BJ (cell line): Measurements from ENCODE around the gene PMF1. TPM values are rescaled to one million over a fixed set of nuclear protein-coding genes. Genes with fewer than 3 reads are reported as not detected.

Experiments
- CTCF ChIA-PET: fragments of 350-600 bp; formaldehyde crosslinking; extraction: SDS; loops from one replicate; lab custom pipeline; 2021; ENCODE audit warnings: antibody characterized with exemption, inconsistent platforms; lab: Yijun Ruan, JAX
- POLR2A ChIA-PET: fragments of 300-600 bp; sonication (Branson Sonifier 250); formaldehyde crosslinking; extraction: SDS; loops from one replicate; lab custom pipeline; 2021; ENCODE audit warnings: antibody characterized with exemption; lab: Charles Lee
- DNase-seq: peaks from one replicate; pipeline ENCODE4 v3.0.0-alpha.2; 2011; ENCODE audit warnings: low read depth
- H3K27me3 ChIP-seq: 2 replicates; pipeline ENCODE4 v1.6.0; 2011; ENCODE audit warnings: low read length; ENCODE audit not compliant: control insufficient read depth, insufficient read depth
- H3K36me3 ChIP-seq: 2 replicates; pipeline ENCODE4 v1.5.1; 2011; ENCODE audit warnings: low read length; ENCODE audit not compliant: control insufficient read depth, insufficient read depth
- H3K4me3 ChIP-seq: 2 replicates; pipeline ENCODE4 v1.5.1; 2011; ENCODE audit warnings: low read depth, mild to moderate bottlenecking, control low read depth, low read length
- CTCF ChIP-seq: IDR thresholded peaks from 2 replicates; pipeline ENCODE4 v1.5.1; 2011; ENCODE audit warnings: low read depth, mild to moderate bottlenecking, control low read depth, inconsistent platforms, low read length, moderate library complexity; ENCODE audit not compliant: insufficient read depth
- polyA minus RNA-seq: library from RNA; depleted of rRNA, polyadenylated mRNA; stranded (reverse); fragments of >200 nt; gene quantifications from 2 replicates; pipeline ENCODE4 v1.2.3, GENCODE V29; 2011; rRNA and poly(A)+ RNA removed
- polyA plus RNA-seq: library from polyadenylated mRNA; depleted of rRNA; stranded (reverse); fragments of >200 nt; gene quantifications from 2 replicates; pipeline ENCODE4 v1.2.3, GENCODE V29; 2011; rRNA removed

PMF1 gene
- polyA plus RNA-seq (55.0 and 73.1 TPM in 2 replicates), polyA minus RNA-seq (11.3 and 11.8 TPM in 2 replicates)

GRCh38 chr1:156212833-156213643, at the start of gene PMF1:
Gene PMF1, plus strand, starts transcription at chr1:156213007. Its CDS starts 9 bp downstream, at chr1:156213016.
- no peak for TF ChIP-seq CTCF
- peak; percentile 83 for DNase-seq
- peaks cover 11% of the 10 kb centered on the region for H3K36me3 ChIP-seq

DNA sequence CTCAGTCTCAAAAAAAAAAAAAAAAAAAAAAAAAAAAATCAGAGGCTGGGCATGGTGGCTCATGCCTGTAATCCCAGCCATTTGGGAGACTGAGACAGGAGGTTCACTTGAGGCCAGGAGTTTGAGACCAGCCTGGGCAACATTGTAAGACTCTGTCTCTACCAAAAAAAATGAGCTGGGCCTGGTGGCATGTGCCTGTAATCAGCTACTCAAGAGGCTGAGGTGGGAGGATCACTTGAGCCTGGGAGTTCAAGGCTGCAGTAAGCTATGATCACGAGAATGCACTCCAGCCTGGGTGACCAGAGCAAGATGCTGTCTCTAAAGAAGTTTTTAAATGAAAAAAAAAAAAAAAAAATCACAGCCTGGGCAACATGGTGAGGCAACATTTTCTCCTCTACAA, 49.1 kb upstream of the PMF1 start:
- no peak for TF ChIP-seq CTCF
- Histone ChIP-seq H3K4me3 (no peak overlapping the region), H3K36me3 (no peaks in the 10 kb centered on the region), H3K27me3 (no peaks in the 10 kb centered on the region)
- ChIA-PET CTCF (interaction anchor here (1.6 to 3.1 kb wide), 2 partner anchors 61 to 67 kb away, joined by 5 to 9 read pairs; no protein-coding TSS in a partner anchor), POLR2A (no interaction called here)
- no peak for DNase-seq

More at GRCh38 chr1:156212833-156213643, at the start of gene PMF1:
- H3K27me3 ChIP-seq: no peaks in the 10 kb centered on the region
- peak within 1 kb of the TSS; percentile 47 for H3K4me3 ChIP-seq
- ChIA-PET CTCF (interaction anchor here (0.8 to 3.8 kb wide), 11 partner anchors 12 to 123 kb away, joined by 3 to 37 read pairs (median 4); no protein-coding TSS in a partner anchor), POLR2A (interaction anchor here (0.6 to 1.3 kb wide), 7 partner anchors 12 to 357 kb away, joined by 3 to 13 read pairs (median 3); partner anchors contain the start of genes SLC25A44 and SMG5)

DNA sequence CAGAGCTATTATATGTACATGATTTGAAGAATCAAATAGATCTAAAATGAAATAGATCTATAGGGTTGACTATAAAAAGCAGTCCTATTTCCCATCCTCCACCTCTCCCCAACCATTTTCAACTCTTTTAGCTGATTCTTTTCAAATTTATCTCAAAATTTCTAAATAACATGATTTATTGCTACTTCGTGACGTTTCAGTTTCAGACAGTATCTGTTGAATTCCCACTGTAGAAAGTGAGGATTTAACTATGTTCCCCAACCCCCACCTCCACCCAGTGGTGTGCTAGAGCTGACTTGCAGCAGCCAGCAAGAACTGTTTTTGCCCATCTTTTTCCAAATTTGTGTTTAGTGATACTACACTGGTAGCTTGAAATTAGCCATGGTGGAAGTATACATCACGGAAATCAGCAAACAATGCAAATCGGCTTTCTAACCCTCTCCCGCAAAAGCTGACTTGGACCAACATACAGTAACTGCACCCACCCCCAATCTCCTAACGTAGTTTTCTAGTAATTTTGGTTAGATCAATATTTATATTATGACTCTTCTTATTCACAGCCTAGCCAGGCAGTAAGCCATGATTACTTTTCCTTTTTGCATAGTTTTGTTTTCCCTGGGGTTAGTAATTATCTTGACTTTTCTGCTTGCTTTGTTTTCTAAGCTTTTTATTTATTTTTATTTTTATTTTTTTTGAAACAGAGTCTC, 48.5 kb upstream of the PMF1 start:
- ChIA-PET POLR2A (no interaction called here), CTCF (interaction anchor here (1.6 to 3.1 kb wide), 2 partner anchors 61 to 67 kb away, joined by 5 to 9 read pairs; no protein-coding TSS in a partner anchor)
- no peak for TF ChIP-seq CTCF
- no peaks in the 10 kb centered on the region for H3K27me3 ChIP-seq
- no peak for DNase-seq
- no peak overlapping the region for H3K4me3 ChIP-seq
- no peaks in the 10 kb centered on the region for H3K36me3 ChIP-seq

GRCh38 chr1:156165083-156165482, 47.7 kb upstream of the PMF1 start:
- TF ChIP-seq CTCF: no peak
- CTCF ChIA-PET: interaction anchor here (0.6 to 3.1 kb wide), 4 partner anchors 29 to 156 kb away, joined by 3 to 9 read pairs (median 4); no protein-coding TSS in a partner anchor
- no peak for DNase-seq
- Histone ChIP-seq H3K27me3 (no peaks in the 10 kb centered on the region), H3K36me3 (no peaks in the 10 kb centered on the region), H3K4me3 (no peak overlapping the region)
- POLR2A ChIA-PET: no interaction called here

DNA sequence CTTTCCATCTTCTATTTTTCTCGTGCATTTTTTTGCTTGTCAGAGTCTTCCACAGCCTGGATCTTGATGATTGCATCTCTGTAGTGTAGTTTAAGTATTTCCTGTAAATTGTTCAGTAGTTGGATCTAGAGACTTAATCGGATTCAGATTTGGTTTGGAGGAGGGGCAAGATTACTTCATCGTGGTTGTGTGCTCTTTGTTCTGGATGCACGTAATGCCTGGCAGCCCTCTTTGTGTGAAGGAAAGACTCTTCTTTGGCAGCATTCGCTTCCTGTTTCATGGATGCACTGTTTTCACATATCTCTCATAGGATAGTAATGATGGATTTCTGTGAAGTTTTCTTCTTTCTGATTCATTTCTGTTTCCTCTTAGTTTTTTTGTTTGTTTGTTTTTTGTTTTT, 45.3 kb upstream of the PMF1 start:
- Histone ChIP-seq H3K36me3 (no peaks in the 10 kb centered on the region), H3K27me3 (no peaks in the 10 kb centered on the region), H3K4me3 (no peak overlapping the region)
- ChIA-PET CTCF (no interaction called here), POLR2A (no interaction called here)
- DNase-seq: no peak
- TF ChIP-seq CTCF: no peak
